Measurements from ENCODE around the gene CDK6. TPM values are rescaled to one million over a fixed set of nuclear protein-coding genes. Genes with fewer than 3 reads are reported as not detected.

Gene CDK6
- total and polyA plus RNA-seq, 2 experiments from 2014 or later, result 7.4 to 23.7 TPM

DNA sequence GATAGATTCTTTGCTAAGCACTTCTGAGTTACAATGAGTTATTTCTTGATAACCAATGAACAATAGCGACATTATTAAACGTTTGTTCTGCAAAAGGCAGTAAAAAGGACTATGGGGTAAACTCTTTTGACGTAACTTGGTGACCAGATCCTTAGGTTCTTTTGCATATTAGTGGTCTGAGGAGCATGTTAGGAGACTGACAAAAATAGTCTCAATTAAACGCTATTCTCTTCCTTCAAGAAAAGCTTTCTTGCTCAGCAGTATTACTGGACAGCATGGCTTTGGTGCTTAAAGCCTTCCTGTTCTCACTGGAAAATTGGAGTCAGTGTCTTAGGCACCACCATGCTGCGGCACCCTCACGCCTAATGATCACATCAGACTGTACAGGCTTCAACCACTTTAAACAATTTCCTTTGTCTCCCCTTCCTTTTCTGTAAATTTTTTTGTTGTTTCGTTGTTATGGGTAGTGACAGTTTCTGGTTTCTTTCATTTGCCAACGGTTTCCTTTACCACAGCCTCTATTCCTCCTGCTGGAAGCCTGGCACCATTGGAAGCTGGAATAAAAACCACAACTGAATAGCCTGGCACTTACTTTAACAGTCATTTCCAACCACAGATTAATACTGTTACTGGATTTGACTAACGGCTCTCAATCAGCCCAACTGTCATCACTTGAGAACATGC is 197.0 kb downstream of the CDK6 start:
- no peaks in the 10 kb centered on the region for H3K9me2 ChIP-seq (ENCODE audit: insufficient read depth)
- no peak overlapping the region for H3K27ac ChIP-seq (ENCODE audit: low read depth)
- Mint-ChIP-seq H3K9me3 (no peaks in the 10 kb centered on the region), H3K27ac (no peak overlapping the region), H3K4me1 (peaks cover 10% of the 10 kb centered on the region; the same call in 2 of the 3 replicates), H3K4me3 (no peak overlapping the region), H3K27me3 (ENCODE audit: insufficient read depth, low read depth, poor library complexity) (peaks cover 2% of the 10 kb centered on the region), H3K36me3 (ENCODE audit: low read depth) (no peaks in the 10 kb centered on the region)
- H2AFZ ChIP-seq, result no peak overlapping the region
- ATAC-seq (no peak), DNase-seq (ENCODE audit: low spot score) (no peak)
- peaks cover 7% of the 10 kb centered on the region for H3K4me1 ChIP-seq (ENCODE audit: insufficient read depth)
- H3K36me3 ChIP-seq (ENCODE audit: insufficient read depth), result no peaks in the 10 kb centered on the region
- H3K4me3 ChIP-seq, result no peak overlapping the region
- H4K20me1 ChIP-seq (replicated peaks; ENCODE audit: insufficient read depth), result 0 out of 2 replicates have a peak, but pooled peaks cover 5% of the 10 kb centered on the region
- no peaks in the 10 kb centered on the region for H3K27me3 ChIP-seq (ENCODE audit: insufficient read depth)
- no peak for TF ChIP-seq NANOG (IDR thresholded peaks at IDR 0.05; ENCODE audit: borderline replicate concordance)
- no peaks in the 10 kb centered on the region for H3F3A ChIP-seq (replicated peaks; ENCODE audit: low read depth)
- no peaks in the 10 kb centered on the region for H3K79me2 ChIP-seq (replicated peaks; ENCODE audit: insufficient read depth)
- H3K4me2 ChIP-seq, result no peak overlapping the region

- Histone ChIP-seq H2AFZ (no peak overlapping the region), H3K4me2 (no peak overlapping the region)
- no peak for TF ChIP-seq STAT1 (IDR thresholded peaks at IDR 0.05; ENCODE audit: unreplicated experiment)
- TF ChIP-seq, protein P1, sequence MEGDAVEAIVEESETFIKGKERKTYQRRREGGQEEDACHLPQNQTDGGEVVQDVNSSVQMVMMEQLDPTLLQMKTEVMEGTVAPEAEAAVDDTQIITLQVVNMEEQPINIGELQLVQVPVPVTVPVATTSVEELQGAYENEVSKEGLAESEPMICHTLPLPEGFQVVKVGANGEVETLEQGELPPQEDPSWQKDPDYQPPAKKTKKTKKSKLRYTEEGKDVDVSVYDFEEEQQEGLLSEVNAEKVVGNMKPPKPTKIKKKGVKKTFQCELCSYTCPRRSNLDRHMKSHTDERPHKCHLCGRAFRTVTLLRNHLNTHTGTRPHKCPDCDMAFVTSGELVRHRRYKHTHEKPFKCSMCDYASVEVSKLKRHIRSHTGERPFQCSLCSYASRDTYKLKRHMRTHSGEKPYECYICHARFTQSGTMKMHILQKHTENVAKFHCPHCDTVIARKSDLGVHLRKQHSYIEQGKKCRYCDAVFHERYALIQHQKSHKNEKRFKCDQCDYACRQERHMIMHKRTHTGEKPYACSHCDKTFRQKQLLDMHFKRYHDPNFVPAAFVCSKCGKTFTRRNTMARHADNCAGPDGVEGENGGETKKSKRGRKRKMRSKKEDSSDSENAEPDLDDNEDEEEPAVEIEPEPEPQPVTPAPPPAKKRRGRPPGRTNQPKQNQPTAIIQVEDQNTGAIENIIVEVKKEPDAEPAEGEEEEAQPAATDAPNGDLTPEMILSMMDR (conservative IDR thresholded peaks at IDR 0.05; ENCODE audit: low read depth in 2 of 2), result no peak
- TF ChIP-seq EZH2phosphoT487 (IDR thresholded peaks at IDR 0.05; ENCODE audit: unreplicated experiment), result no peak
- no peak for TF ChIP-seq ZNF462 (CRISPR knock-in tag; IDR thresholded peaks at IDR 0.05)
- no peak for TF ChIP-seq ZNF114 (CRISPR knock-in tag; IDR thresholded peaks at IDR 0.05)
- TF ChIP-seq CREB1 (CRISPR knock-in tag; IDR thresholded peaks at IDR 0.05; ENCODE audit: low read depth), result no peak
- no peak for TF ChIP-seq REST (IDR thresholded peaks at IDR 0.05; ENCODE audit: unreplicated experiment)
- TF ChIP-seq POLR2AphosphoS5 (IDR thresholded peaks at IDR 0.05; ENCODE audit: low read depth), result no peak
These were observed 200.3 kb downstream of the CDK6 start for GRCh38 chr7:92636018-92636560.

More at GRCh38 chr7:92636018-92636560, 200.3 kb downstream of the CDK6 start:
- no peaks in the 10 kb centered on the region for H3K79me2 ChIP-seq (replicated peaks; ENCODE audit: insufficient read depth)
- no peaks in the 10 kb centered on the region for H3K9me3 Mint-ChIP-seq
- H3K4me1 ChIP-seq (ENCODE audit: insufficient read depth), result peaks cover 7% of the 10 kb centered on the region
- H3K4me3 ChIP-seq, result no peak overlapping the region
- H3K27ac Mint-ChIP-seq, result no peak overlapping the region
- ATAC-seq, result no peak
- H3F3A ChIP-seq (replicated peaks; ENCODE audit: low read depth), result no peaks in the 10 kb centered on the region
- no peaks in the 10 kb centered on the region for H3K36me3 Mint-ChIP-seq (ENCODE audit: low read depth)
- H3K27me3 ChIP-seq (ENCODE audit: insufficient read depth), result no peaks in the 10 kb centered on the region
- H3K4me3 Mint-ChIP-seq, result no peak overlapping the region
- H3K27me3 Mint-ChIP-seq (ENCODE audit: insufficient read depth, low read depth, poor library complexity), result no peaks in the 10 kb centered on the region
- H3K4me1 Mint-ChIP-seq, result peaks cover 24% of the 10 kb centered on the region; the same call in 2 of the 3 replicates
- DNase-seq (ENCODE audit: low spot score), result no peak
- no peaks in the 10 kb centered on the region; the same call in 1 of the 2 replicates for H4K20me1 ChIP-seq (replicated peaks; ENCODE audit: insufficient read depth)
- H3K27ac ChIP-seq (ENCODE audit: low read depth), result no peak overlapping the region
- H3K9me2 ChIP-seq (ENCODE audit: insufficient read depth), result no peaks in the 10 kb centered on the region
- no peaks in the 10 kb centered on the region for H3K36me3 ChIP-seq (ENCODE audit: insufficient read depth)
